Lung microvascular endothelial cell (primary cell): ENCODE results near the gene LTF. TPM values are rescaled to one million over a fixed set of nuclear protein-coding genes. Genes with fewer than 3 reads are reported as not detected.
A peak's percentile ranks its signal among the peaks of the same experiment; 100 is the strongest.
"Not testable (repeated sequence)": the region's sequence is repeated elsewhere in the genome, so short reads cannot be mapped to it uniquely, and the experiment has no call there.

Experiments
- DNase-seq, 2 donors: peaks; one replicate each; pipeline versions ENCODE4 v3.0.0 to v3.0.0-alpha.2; 2010; ENCODE audit warnings: low read depth in 2 of 2
- total RNA-seq: library from RNA; depleted of rRNA; stranded (reverse); fragments of >200 nt; gene quantifications from 2 replicates; pipeline ENCODE4 v1.2.1, GENCODE V29; 2014

LTF gene
- total RNA-seq, 1 donor from 2014 or later: under 0.01 TPM

- DNase-seq: no peak
Observed at GRCh38 chr3:46395766-46396530, 68.8 kb downstream of the LTF start.

- no peak for DNase-seq
Observed at GRCh38 chr3:46395210-46395661, 69.5 kb downstream of the LTF start.

- DNase-seq: no peak
Observed at GRCh38 chr3:46393554-46394434, 70.9 kb downstream of the LTF start.

GRCh38 chr3:46393011-46393410 is 71.7 kb downstream of the LTF start:
- DNase-seq: no peak

- DNase-seq: not testable (repeated sequence)
Observed at GRCh38 chr3:46391526-46391925, 73.2 kb downstream of the LTF start.

GRCh38 chr3:46389306-46389705 is 75.4 kb downstream of the LTF start:
- DNase-seq: no peak

- not testable (repeated sequence) for DNase-seq
Observed at GRCh38 chr3:46388847-46389246, 75.9 kb downstream of the LTF start.

GRCh38 chr3:46386205-46386604 is 78.5 kb downstream of the LTF start:
- peak; percentile 30 to 92 for DNase-seq

Other genes starting within 250 kb of the LTF start
- not detected in 2 replicates for gene CCR3, start 222.4 kb downstream of the LTF start, total RNA-seq
- not detected in 2 replicates for gene CCR2, start 110.8 kb downstream of the LTF start, total RNA-seq
- not detected in 2 replicates for gene CCR5, start 94.0 kb downstream of the LTF start, total RNA-seq
- gene CCRL2, start 57.6 kb downstream of the LTF start, total RNA-seq: 0.40 and 2.6 TPM in 2 replicates
- gene RTP3, start 33.1 kb upstream of the LTF start, total RNA-seq: not detected in 2 replicates
- gene LRRC2, start 101.4 kb upstream of the LTF start, total RNA-seq: under 0.01 TPM in 2 replicates
- gene FAM240A, start 147.6 kb upstream of the LTF start, total RNA-seq: not detected in 2 replicates
- 3.7 and 5.8 TPM in 2 replicates for gene ALS2CL, start 228.8 kb upstream of the LTF start, total RNA-seq
- gene TMIE, start 236.5 kb upstream of the LTF start, total RNA-seq: under 0.01 TPM in 1 of 2 replicates, not detected in the other